ENCODE results near the gene EIF4H. TPM values are rescaled to one million over a fixed set of nuclear protein-coding genes. Genes with fewer than 3 reads are reported as not detected.

The EIF4H gene
- total RNA-seq, 1 donor from 2014 or later = 295 TPM

GRCh38 chr7:74185636-74186035 lies 11.5 kb downstream of the EIF4H start:
- H3K27me3 Mint-ChIP-seq (ENCODE audit: low read depth) = no peaks in the 10 kb centered on the region
- H3K27ac Mint-ChIP-seq (ENCODE audit: unreplicated experiment) = no peak overlapping the region
- H3K4me3 Mint-ChIP-seq = no peak overlapping the region
- no peak for DNase-seq (ENCODE audit: low read depth, low spot score)
- TF ChIP-seq CTCF (conservative IDR thresholded peaks at IDR 0.05) = no peak
- peaks cover 7% of the 10 kb centered on the region for H3K4me1 Mint-ChIP-seq
- no peaks in the 10 kb centered on the region for H3K9me3 Mint-ChIP-seq
- peaks cover 6% of the 10 kb centered on the region for H3K36me3 Mint-ChIP-seq (ENCODE audit: low read depth)

GRCh38 chr7:74187915-74188675 lies 13.9 kb downstream of the EIF4H start:
- H3K36me3 Mint-ChIP-seq (ENCODE audit: low read depth) = peaks cover 8% of the 10 kb centered on the region
- no peaks in the 10 kb centered on the region for H3K9me3 Mint-ChIP-seq
- H3K27ac Mint-ChIP-seq (ENCODE audit: unreplicated experiment) = no peak overlapping the region
- no peak for TF ChIP-seq CTCF (conservative IDR thresholded peaks at IDR 0.05)
- no peak for DNase-seq (ENCODE audit: low read depth, low spot score)
- H3K4me1 Mint-ChIP-seq = no peaks in the 10 kb centered on the region
- no peaks in the 10 kb centered on the region for H3K27me3 Mint-ChIP-seq (ENCODE audit: low read depth)
- H3K4me3 Mint-ChIP-seq = no peak overlapping the region

- peaks cover 8% of the 10 kb centered on the region for H3K36me3 Mint-ChIP-seq (ENCODE audit: low read depth)
- no peaks in the 10 kb centered on the region for H3K9me3 Mint-ChIP-seq
- DNase-seq (ENCODE audit: low read depth, low spot score) = no peak
- H3K27ac Mint-ChIP-seq (ENCODE audit: unreplicated experiment) = no peak overlapping the region
- no peaks in the 10 kb centered on the region for H3K4me1 Mint-ChIP-seq
- TF ChIP-seq CTCF (conservative IDR thresholded peaks at IDR 0.05) = no peak
- no peak overlapping the region for H3K4me3 Mint-ChIP-seq
- H3K27me3 Mint-ChIP-seq (ENCODE audit: low read depth) = no peaks in the 10 kb centered on the region
Observed at GRCh38 chr7:74190259-74190658, 16.1 kb downstream of the EIF4H start.

GRCh38 chr7:74191231-74191630 lies 17.1 kb downstream of the EIF4H start:
- Mint-ChIP-seq H3K36me3 (ENCODE audit: low read depth) (peaks cover 8% of the 10 kb centered on the region), H3K27ac (ENCODE audit: unreplicated experiment) (no peak overlapping the region), H3K27me3 (ENCODE audit: low read depth) (no peaks in the 10 kb centered on the region), H3K4me1 (no peaks in the 10 kb centered on the region), H3K9me3 (no peaks in the 10 kb centered on the region), H3K4me3 (no peak overlapping the region)
- no peak for TF ChIP-seq CTCF (conservative IDR thresholded peaks at IDR 0.05)
- no peak for DNase-seq (ENCODE audit: low read depth, low spot score)

GRCh38 chr7:74193054-74193453 lies 18.9 kb downstream of the EIF4H start:
- H3K4me1 Mint-ChIP-seq = no peaks in the 10 kb centered on the region
- peaks cover 11% of the 10 kb centered on the region for H3K36me3 Mint-ChIP-seq (ENCODE audit: low read depth)
- H3K27ac Mint-ChIP-seq (ENCODE audit: unreplicated experiment) = no peak overlapping the region
- H3K4me3 Mint-ChIP-seq = no peak overlapping the region
- no peak for DNase-seq (ENCODE audit: low read depth, low spot score)
- no peaks in the 10 kb centered on the region for H3K9me3 Mint-ChIP-seq
- no peak for TF ChIP-seq CTCF (conservative IDR thresholded peaks at IDR 0.05)
- H3K27me3 Mint-ChIP-seq (ENCODE audit: low read depth) = no peaks in the 10 kb centered on the region
